Endothelial cell of hepatic sinusoid (primary cell): ENCODE data around the gene CARD18.
"Not testable (repeated sequence)": the region's sequence is repeated elsewhere in the genome, so short reads cannot be mapped to it uniquely, and the experiment has no call there.

Experiments used
- in situ Hi-C: cut with HindIII; loops from 2 replicates; pipeline ENCODE4 v1.10.0; 2017; ENCODE audit warnings: low sequenced_read_pairs

CARD18 gene

DNA sequence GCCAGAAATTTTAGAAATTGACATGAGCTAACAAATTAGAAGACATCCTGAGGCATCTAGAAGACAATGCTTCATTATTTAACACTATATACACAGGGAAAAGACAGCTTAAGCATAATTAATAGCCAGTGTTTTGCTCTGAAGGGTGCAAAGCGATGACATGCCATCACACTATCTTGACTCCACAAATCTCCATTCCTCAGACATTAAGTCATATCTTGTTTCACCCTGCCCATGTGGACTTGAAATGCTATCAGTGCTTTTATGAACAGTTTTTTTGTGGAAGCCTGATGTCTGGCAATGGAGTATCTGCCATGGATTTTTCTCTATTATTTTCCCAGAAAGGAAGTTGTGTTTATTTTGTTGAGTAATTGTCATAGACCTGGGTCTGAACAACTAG is 2.3 kb downstream of the CARD18 start:
- in situ Hi-C loops, result no loop called here

DNA sequence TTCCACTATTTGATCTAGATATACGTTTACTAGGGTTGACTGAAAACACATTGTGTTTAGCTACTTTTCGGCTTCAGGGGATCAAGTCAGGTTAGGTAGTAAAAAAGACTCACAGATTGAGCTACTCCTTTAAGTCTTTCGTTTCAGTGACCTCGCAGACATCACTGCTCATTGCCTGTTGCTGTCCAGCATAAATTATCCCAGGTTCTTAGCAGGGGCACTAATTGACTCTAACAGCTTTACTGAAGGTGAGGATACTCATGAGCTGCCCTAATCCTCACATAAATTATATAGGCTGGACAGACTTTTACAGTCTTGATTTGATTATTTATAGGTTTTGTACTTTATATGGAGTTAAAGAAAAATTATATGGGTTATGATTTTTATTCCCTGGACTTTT is 3.7 kb downstream of the CARD18 start:
- in situ Hi-C loops, result no loop called here

DNA sequence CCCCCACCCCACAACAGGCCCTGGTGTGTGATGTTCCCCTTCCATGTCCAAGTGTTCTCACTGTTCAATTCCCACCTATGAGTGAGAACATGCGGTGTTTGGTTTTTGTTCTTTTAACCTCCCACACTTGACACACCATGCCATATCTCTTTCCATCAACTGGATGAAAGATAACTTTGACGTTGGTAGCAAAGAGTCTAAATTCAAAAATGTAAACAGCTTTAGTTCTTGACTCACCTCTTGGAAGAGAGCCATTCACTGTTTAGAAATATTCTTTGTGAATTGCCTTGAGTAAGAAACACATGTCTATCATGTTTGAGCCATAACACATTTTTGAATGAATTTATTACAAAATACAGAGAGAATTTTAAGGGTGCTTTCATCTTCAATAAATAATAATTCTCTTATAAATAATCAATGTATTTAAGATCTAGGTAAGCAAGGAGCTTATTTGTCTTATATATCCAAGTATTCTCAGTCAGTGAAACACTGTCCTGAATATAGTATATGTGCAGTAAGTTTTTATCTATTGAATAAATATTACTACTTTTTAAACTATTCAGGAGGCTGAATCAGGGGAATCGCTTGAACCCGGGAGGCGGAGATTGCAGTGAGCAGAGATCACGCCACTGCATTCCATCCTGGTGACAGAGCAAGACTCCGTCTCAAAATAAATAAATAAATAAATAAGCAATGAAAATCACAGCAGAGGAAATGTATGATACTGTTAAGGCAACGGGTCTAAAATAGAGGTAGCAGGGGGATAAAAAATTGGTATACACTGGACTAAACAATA is 6.7 kb downstream of the CARD18 start:
- in situ Hi-C loops, result no loop called here

DNA sequence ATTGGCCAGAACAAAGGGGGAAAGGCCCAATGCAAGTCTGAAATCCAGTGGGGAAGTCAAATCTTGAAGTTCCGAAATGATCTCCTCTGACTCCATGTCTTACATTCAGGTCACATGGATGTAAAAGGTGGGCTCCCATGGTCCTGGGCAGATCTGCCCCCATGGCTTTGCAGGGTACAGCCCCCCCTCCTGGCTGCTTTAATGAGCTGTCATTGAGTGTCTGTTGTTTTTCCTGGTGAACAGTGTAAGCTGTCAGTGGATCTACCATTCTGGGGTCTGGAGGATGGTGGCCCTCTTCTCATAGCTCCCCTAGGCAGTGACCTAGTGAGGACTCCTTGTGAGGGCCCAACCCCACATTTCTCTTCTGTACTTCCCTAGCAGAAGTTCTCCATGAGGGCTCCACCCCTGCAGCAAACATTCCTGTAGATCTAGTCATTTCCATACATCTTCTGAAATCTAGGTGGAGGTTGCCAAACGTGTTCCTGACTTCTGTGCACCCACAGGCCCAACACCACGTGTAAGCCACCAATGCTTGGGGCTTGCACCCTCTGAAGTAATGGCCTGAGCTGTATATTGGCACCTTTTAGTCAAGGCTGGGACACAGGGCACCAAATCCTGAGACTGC is 9.3 kb downstream of the CARD18 start:
- in situ Hi-C loops, result no loop called here

DNA sequence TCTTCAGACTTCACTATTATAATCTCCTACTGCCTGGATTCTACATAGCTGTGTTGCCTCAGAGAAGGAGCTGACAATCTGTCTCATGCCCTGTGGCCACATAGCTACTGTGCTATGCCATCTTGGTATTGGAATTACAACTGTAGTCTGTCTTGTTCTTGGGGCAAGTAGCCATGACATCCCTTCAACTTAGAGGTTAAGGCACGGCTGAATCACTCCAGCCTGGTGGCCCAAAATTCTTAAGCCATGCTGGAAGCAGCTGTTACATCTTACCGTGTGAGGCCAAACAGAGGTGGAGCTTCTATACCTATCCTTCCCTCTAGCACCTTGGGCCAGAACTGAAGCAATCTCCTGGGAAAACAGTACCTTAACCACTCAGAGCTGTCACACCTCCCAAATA is 14.8 kb downstream of the CARD18 start:
- in situ Hi-C loops, result no loop called here

DNA sequence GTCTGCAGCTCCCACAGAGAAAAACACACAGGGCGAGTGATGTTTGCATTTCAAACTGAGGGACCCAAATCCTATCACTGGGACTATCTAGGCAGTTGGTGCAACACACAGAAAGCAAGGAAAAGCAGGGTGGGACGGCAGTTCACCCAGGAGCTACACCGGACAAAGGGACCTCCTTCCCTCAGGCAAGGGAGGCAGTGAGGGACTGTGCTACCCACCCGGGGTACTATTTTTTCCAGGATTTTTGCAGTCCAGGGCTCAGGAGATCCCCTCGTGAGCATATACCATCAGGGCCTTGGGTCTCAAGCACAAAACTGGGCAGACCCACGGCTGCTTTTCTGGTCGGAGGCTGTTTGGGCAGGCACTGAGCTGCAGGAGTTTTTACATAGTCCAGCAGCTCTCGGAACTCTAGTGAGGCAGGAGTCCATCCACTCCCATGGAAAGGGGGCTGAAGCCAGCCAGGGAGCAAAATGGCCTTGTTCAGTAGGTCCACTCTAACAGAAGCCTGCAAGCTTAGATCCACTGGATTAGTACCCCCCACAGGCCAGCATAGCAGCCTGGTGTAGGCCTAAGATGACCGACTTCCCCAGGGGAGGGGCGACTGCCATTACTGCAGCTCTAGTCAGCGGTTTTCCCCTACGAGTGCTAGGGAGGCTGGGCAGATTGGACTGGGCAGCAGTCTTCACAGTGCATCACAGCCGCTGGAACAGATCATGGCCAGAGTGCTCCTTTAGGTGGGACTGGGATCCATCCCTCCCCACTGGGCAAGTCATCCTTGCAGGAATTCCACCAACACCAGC is 28.2 kb downstream of the CARD18 start:
- in situ Hi-C loops, result loop anchor here (5.0 kb wide), 1 partner anchor 46 kb away; no protein-coding TSS in a partner anchor

DNA sequence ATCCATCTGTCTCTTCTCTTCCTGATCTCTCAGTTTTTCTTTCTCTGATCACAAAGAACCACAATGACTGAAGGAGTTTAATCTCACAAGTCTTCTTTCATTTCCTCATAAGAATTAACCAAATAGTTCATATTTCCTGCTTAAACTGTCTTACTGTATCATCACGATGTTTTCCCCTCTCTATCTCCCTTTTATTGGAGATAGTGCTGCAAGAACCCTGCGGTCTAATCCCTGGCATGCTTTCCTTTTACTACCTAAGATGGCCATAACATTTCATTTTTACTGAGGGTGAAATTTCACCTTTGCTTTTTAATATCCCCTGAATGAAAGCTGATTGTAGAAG is 28.9 kb downstream of the CARD18 start:
- in situ Hi-C loops, result loop anchor here (5.0 kb wide), 1 partner anchor 47 kb away; no protein-coding TSS in a partner anchor

DNA sequence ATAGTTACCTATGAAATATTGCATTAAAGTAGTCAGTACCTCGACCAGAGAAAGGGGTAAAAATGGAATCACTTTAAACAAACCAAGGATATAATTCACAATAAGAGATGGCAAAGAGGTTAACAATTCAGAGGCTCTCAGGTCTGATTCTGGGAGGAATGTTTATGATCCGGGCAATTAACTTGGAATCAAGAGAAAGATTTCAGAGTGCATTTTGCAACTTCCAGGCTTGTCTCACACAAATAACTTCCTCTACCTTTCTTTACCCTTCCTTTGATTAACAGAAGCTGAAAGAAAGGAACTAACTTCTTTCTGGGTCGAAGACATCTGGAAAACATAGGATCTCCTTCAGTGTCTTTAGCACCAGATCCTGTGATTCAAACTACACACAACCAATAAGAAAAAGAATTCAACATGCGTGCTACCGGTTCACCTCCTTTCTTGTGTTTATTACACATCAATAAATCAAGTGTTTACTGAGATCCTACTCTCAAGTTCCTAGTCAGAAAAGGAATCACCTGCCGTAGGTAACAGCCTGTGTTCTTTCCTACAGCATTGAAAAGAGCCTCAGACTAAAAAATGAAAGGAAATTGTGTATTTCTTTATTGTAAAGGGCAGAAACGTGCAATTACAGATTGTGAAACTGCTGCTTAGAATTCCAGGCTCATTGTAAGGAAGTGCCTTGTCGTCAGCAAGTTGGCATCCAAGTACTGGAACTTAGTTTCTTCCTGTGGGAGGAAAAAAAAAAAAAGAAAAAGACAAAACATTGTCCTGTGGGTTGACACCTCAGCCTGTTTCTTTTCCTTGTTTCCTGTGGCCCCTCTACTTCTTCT is 29.5 kb downstream of the CARD18 start:
- in situ Hi-C loops, result loop anchor here (5.0 kb wide), 1 partner anchor 47 kb away; no protein-coding TSS in a partner anchor

DNA sequence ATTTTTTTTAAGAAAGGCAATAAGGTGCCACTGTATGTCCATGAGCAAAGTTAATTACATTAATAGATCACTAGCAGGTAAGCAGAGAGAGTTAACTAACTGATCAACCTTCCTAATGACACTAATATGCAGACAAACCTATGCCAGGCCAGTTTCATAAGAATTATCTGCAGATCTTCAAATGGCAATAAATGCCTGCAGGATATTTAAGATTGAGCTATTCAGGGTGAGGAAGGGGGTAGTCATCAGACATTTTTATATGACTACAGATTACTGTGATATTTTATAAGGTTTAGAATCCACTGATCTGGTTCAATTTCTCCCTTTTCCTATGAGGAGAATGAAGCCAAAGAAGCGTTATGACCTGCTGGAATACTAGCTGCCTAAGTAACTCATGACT is 30.2 kb downstream of the CARD18 start:
- in situ Hi-C loops, result no loop called here

DNA sequence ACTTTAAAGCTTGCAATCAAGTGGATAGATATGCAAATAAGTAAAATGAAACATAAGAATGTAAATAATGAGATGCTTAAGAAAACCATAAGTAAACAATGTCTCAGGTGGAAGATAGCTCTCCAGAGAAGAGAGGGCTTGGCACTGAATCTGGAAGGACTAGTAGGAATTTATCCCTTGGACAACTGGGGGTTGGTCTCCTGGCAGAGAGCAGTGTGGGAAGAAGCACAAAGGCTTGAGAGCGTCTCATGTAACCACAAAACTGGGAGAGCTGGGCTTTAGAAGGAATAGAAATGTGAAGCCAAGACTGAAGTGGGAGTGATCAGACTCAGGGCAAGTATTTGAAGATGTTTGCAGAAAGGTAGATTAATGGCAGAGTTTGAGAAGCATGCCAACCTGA is 31.3 kb downstream of the CARD18 start:
- in situ Hi-C loops, result no loop called here

DNA sequence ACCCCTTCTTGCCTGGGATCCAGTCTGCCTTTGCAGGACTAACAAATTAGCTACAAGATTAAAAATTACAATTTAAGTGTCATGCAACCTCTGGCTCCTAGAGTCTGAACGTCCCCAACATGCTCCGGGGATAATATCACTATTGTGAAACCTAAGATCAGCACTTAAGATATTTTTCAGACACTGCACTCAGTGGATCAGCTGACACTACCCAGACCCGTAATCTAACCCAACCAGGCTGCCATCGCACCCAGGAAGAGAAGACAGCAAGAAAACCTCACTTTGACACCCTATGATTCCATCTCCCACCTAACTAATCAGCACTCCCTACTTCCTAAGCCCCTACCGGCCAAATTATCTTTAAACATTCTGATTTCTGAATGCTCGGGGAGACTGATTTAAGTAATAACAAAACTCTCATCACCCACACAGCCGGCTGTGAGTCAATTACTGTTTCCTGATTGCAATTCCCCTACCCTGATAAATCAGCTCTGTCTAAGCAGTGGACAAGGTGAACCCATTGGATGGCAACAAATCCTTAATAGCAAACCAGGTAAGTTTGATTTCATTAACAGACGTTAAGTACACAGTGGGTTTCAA is 32.2 kb downstream of the CARD18 start:
- in situ Hi-C loops, result not testable (repeated sequence)

DNA sequence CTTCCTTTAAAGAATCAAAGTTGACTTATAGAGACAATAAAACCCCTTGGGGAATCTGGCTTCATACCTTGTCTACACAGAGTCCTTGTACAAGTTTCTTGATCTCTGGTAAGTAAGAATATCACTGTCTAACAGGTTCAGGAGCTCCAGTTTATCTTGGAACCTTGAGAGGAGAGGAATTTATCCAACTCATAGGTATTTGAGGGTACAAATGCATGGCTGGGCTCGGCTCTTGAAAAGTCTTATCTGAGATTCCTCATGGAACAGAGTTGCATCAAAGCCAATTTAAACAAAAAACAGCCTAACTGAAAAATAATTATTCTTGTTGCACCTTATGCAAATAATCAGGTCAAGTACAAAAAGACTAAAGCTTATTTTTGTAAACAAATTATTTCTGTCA is 33.4 kb downstream of the CARD18 start:
- in situ Hi-C loops, result no loop called here

DNA sequence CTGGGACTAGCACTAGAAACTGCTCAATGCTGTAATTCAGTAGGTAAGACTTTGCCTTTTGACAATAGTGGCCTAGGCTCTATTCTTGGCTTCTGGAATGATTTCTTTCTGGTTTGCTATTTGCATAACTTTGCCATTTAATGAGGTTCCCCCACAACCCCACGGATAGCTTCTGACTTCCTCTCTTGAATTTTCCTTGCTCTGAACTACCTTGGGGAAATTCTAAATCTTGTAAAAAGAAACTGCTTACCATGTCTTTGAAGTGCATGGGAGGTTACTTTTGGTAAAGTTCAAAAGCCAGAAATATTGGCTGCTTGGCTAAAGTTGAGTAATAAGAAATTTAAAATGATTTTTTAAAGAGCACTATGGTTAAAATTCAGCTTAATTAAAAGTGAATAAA is 35.3 kb downstream of the CARD18 start:
- in situ Hi-C loops, result no loop called here

DNA sequence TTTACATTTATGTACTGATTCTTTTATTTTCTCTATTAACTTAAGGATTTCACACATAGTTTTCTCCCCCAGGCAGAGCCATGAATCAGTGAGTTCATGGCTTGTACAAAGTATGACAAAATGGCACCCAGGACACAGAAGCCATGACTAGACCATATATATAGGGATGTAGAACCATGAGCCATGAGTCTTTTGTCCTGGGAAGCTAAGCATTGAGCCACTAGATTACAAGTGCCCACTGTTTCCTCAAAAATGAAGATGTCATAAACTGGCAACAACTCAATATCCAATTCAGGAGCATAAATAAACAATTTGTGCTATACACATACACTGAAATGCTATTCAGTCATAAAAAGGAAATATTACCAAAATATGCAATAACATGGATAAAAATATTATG is 36.2 kb downstream of the CARD18 start:
- in situ Hi-C loops, result no loop called here

DNA sequence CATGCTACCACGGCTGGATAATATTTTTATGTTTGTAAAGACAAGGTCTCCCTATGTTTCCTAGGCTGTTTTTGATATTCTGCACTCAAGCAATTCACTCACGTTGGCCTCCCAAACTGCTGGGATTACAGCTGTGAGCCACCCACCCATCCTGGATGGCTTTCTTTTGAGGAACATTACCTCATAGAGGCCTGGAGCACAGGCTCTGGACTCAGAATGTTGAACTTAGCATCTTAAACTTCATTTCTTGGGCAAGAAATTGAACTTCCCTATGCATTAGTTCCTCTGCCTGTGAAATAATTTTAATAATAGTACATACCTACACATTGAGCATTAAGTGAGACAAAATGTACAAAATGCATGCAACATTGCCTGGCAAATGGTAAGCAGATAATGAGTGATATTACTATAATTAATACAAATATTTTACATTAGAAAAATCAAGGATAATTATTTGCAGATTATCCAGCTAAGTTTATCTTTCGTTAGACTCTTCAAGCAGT is 37.4 kb downstream of the CARD18 start:
- in situ Hi-C loops, result not testable (repeated sequence)

DNA sequence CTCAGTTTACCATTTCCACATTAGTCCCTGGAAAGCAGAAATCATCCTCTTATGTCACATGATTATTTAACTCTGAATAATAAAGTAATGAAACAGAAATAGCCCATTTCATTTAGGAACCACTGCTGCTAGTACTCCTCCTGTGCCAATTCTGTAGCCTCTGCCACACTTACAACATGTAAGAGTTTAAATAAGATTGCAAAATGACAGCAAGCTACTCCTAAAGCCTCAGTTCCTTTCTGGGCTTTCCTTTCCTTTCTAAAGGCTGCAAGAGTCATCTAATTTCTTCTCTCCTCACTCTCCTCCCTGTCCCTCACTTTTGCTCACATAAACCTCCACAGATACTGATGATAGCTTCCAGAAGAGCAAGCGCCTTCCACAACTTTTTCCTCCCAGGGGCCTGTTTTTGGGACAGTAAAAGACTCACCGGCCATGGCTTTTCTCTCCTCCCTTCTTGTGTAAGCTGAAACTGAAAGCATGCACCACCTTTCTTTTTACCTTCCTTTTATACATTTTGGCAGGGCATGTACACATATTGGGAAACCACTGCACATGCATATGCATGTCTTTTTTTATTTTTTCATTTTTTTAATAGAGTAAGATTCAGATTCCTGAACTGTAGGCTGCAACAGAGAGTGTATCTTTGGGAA is 38.5 kb downstream of the CARD18 start:
- in situ Hi-C loops, result no loop called here

DNA sequence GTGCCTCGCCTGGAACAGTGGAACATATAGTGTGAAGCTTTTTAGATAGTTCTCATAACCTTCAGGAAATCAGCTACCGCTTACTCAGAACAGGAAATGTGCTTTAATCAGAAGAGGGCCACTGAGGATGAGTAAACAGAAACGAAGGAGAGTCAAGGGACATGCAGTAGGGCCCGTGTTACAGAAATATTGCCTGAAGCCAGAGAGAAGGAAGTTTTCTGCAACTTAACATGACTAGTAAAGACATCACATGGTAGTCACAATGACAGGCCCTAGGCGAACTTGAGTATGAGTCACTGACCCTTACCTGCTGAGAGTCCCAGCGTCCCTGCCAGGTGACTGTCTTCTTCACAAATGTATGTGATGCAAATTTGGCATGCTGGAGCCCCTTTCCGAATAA is 39.4 kb downstream of the CARD18 start:
- in situ Hi-C loops, result no loop called here

DNA sequence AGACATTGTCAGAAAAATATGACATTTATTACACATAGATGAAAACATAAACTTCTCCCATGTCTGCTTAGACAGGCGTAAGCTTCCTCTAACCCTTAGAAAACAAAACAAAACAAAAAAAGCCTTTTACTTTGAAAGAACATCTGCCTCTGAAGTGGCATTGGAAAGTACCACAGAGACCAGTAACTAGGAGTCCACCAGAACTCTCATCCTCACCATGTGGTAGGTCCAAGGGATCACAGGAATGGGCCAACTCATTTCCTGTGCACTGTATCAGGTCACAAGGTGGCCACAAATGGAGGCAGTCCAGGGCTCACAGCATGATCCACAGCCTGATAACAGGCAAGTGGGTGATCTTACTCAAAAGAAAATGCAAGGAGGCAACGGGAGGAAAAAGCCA is 40.0 kb downstream of the CARD18 start:
- in situ Hi-C loops, result not testable (repeated sequence)

DNA sequence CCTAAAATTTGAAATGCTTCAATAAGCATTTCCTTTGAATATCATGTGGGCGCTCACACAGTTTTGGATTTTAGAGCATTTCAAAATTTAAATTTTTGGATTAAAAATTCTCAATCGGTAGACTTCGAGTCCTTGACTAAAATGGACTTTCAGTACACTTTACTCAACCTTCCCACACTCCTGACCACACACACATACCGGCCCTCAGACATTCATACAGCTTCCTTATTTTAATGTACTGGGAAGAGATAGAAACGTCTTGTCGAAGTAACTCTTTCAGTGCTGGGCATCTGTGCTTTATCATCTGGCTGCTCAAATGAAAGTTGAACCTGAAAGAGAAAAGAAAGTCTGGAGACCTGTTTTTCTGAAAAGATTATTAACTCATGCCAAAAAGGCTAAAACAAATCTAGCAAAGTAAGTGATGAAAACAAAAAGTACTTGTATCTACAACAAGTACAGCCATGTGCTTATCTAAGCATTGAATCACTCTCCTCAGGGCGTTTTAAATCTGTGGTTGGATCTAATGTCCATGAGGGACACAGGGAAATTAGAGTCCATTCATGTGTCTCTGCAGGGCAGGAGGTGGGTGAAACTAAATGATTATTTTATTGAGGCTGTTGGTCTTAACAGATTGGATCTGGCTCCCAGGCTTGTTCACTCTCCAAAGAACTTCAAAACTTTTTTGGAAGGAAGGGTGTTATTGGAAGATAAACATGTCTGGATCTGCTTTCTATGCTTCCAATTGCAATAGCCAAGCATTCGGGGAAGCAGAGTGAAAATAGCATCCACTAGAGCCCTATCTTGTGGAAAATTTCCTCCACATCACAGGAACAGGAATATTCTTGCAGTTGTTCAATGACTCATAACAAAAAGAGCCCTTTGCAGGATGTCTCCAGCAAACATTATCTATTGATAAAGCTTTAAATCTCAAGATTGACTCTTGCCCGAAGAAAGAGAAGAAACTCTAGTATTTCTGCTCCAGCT is 47.0 kb downstream of the CARD18 start:
- in situ Hi-C loops, result no loop called here
